HG03565 (cell line): ENCODE measurements around the gene PTGDS.

Source experiments
- ATAC-seq: cut with Tn5 transposase; IDR thresholded peaks from one replicate; pipeline ENCODE4 v1.9.1; 2021; ENCODE audit warnings: mild to moderate bottlenecking, moderate library complexity; ENCODE audit not compliant: unreplicated experiment

PTGDS gene

GRCh38 chr9:136977223-136977622 is at the start of gene PTGDS:
Gene PTGDS, plus strand, starts transcription at chr9:136977504. Its CDS starts 75 bp downstream, at chr9:136977579.
- ATAC-seq = no peak

GRCh38 chr9:136928591-136928990 is 48.7 kb upstream of the PTGDS start:
- ATAC-seq = no peak

GRCh38 chr9:136930014-136930413 is 47.3 kb upstream of the PTGDS start:
- no peak for ATAC-seq

- ATAC-seq = no peak
Measured at GRCh38 chr9:136931611-136932130, 45.6 kb upstream of the PTGDS start.

GRCh38 chr9:136934277-136934676 is 43.0 kb upstream of the PTGDS start:
- ATAC-seq = no peak

GRCh38 chr9:136935651-136936050 is 41.7 kb upstream of the PTGDS start:
- no peak for ATAC-seq

GRCh38 chr9:136936645-136937170 is 40.6 kb upstream of the PTGDS start:
- no peak for ATAC-seq

GRCh38 chr9:136937186-136938001 is 39.9 kb upstream of the PTGDS start:
- no peak for ATAC-seq

GRCh38 chr9:136939431-136939995 is 37.8 kb upstream of the PTGDS start:
- no peak for ATAC-seq

GRCh38 chr9:136939996-136940525 is 37.2 kb upstream of the PTGDS start:
- no peak for ATAC-seq

- no peak for ATAC-seq
Measured at GRCh38 chr9:136940526-136941230, 36.6 kb upstream of the PTGDS start.

GRCh38 chr9:136941231-136942111 is 35.8 kb upstream of the PTGDS start:
- no peak for ATAC-seq

- ATAC-seq = no peak
Measured at GRCh38 chr9:136942112-136942880, 35.0 kb upstream of the PTGDS start.

- ATAC-seq = no peak
Measured at GRCh38 chr9:136942881-136943230, 34.4 kb upstream of the PTGDS start.

GRCh38 chr9:136943291-136944211 is 33.8 kb upstream of the PTGDS start:
- ATAC-seq = peak; percentile 5

GRCh38 chr9:136944212-136944518 is 33.1 kb upstream of the PTGDS start:
- ATAC-seq = peak; percentile 27

- peak; percentile 75 for ATAC-seq
Measured at GRCh38 chr9:136944519-136945332, 32.6 kb upstream of the PTGDS start, which contains the start of the genes C8G and FBXW5. Gene C8G, plus strand, starts transcription at chr9:136945243. Its CDS starts 78 bp downstream, at chr9:136945321. Gene FBXW5, minus strand, starts transcription at chr9:136944738. Its CDS starts 655 bp downstream, at chr9:136944083.
